DMS114 treated with DMSO at 0.1 percent for 48 hours (cell line): ENCODE measurements around the gene DPM2.

ENCODE experiments used
- DNase-seq: peaks from one replicate; lab custom pipeline; 2025; ENCODE audit not compliant: unreplicated experiment; lab: John Stamatoyannopoulos, UW

Gene DPM2

DNA sequence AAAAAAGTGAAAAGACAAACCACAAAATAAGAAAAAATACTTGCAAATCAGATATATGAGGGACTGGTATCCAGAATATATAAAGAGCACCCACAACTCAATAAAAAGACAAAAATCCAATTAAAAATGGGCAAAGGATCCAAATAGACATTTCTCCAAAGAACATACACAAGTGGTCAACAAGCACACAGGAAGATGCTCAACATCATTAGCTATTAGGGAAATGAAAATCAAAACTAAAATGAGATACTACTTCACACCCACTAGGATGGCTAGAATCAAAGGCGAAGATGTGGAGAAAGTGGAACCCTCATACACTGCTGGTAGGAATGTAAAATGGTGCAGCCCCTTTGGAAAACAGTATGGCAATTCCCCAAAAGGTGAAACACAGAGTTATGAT lies 21.1 kb upstream of the DPM2 start:
- DNase-seq, result no peak

DNA sequence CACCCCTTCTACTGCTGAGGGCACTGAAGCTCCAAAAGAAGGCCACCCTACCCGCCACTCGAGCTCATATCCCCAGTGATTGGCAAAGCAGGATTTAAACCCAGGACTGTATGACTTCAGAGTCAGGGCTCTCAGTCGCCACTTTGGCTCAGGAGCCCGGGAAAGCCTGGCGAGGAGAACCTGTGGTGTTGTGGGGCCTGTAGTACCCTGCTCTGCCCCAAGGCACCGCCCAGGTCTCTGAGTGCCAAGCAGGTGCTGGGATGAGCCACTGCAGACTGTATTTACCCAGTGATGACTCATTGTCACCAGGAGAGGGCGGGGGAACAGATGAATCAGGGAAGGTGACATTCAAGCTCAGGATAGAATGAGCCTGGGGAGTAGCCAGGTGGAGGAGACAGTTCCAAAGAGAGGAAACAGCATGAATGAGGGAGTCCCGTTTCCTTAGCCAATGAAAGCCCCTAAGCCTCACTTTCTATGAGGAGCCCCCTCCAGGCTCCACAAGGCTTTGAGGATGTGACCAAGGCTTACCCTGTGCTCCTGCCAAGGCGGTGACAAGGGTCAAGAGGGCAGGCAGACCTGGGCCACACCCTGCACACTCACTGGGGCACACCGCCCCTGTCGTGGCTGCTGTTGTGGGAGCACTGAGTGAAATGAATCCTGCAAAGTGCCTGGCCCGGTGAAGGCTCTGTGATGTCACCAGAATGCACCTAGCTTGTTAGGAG lies 17.8 kb upstream of the DPM2 start:
- no peak for DNase-seq

DNA sequence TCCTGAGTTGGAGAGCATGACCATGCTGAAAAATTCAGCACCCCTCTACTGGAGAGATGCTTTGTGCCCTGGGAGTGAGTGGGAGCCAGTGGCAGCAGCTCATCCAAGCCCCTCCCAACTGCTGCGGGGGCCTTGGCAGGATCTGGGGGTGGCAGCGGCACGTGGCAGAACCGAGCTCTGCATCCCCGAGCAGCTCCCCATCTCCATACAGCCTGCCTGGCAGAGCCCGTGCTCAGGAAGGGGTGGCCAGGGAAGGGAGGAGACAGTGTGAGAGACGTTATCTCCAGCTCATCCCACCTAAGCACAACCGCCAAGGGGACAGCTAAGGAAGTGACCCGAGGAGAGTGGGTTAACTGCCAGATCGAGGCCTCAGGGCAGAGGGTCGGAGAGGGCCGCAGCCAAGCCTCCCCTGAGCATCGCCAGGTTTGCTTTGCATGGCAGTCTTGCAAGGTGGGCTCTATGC lies 17.2 kb upstream of the DPM2 start:
- no peak for DNase-seq

DNA sequence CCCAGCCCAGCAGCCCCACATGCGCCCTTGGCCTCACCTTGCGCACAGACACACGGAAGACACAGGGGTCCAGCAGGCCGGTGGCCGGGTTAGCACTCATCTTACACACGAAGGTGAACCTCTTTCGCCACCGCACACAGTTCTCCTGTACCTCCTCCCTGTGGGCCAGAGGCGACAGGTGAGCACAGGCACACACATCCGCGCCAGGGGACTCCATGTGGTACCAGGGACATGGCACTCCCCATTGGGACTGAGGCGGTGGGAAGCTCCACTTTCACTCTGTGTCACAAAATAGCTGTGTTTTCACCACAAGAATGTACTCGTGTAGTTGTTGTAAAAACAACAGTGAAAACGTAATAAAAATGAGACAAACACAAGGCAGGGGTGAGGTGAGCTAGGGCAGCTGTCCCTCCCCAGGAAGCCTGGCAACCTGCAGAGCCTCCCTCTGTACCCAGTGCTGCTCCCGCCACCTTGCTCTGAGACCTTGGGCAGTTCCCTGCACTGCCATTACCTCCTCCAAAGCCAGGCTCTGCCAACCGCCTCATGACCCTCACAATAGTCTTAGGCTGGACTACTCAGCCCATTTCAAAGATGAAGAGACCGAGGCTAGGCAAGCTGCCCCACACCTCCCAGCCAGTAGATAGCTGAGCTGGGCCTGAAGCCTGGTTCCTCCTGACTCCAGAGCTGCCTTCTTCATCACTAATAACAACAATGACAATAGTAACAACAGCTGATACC lies 16.3 kb upstream of the DPM2 start:
- DNase-seq, result no peak

DNA sequence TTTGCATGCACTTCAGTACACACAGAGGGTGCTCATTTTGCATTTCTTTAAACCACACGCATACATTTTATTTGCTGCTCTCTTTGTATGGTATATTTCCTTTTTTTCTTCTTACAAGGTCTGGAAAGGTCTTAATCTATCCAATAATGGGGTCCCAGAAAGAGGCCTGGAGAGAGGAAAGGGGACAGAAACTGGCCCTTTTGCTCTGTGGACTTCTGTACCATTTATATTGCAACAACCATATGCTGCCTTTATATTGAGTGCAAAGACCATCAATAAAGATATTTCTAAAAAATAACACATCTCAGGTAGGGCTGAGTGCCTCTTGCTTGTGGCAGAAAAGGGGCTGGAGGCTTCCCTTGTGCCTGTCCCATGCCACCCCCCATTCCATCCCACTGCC lies 15.5 kb upstream of the DPM2 start:
- no peak for DNase-seq

DNA sequence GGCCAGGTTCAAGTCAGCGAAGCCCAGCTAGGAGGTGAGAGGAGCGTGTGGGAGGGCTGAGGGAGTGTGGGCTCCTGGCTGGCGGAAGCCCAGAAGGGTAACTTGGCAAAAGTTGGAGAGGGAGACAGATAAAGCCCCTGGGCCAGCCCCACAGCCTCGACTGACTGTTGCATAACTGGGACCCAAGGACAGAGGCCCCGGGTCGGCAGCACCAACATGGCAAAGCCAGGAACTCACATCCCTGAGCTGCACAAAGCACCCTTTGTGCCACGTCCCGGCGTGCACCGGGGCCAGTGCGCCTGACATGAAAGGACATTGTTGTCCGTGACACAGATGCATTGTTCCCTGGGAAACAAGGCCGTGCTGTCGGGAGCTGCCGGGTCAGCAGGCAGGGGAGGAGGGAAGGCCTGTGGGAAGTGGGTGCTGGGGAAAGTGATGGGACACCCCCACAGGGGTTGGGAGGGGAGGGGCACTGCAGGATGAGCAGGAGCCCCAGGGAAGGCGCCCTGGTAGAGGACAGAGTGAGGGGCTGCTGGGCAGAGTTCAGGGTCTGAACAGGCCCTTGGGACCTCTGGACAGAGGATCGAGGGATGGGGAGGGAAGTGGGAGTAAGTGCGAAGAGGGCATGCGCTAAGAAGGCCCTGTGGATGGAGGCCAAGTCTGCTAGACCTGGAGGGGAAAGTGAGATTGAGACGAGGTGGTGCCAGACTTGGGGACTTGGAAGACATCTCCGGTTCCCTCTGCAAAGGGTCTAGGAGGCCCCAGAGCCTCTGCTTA lies 13.0 kb upstream of the DPM2 start:
- no peak for DNase-seq

DNA sequence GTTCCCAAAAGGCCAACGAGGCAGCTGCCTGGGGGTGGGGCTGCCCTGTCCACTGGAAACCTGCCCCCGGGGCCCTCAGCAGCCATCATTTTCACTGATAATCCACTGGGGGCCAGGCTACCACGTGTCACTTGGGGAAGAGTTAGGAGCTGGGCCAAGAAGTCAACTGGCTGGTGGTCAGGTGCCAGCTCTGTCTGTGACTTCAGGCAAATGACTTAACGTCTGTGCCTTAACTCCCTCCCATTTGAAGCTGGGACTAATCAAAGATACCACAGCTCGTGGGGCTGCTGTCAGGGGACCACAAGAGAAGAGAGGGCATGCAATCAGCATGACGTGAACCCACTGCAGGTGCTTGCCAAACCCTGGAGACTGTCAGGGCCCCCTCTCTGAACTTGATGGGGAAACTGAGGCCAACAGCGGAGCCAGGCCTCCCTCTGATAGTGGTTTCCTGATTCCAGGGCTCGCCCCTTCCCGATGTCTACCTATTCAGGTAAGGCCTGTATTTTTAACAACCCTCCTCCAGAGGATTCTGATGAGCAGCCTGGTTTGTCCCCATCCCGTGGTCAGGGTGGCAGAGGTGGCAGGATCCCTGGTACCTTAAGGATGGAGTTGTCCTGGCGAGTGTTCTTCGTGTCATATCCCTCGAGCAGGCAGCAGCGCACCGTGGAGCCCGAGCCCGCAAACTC lies 12.3 kb upstream of the DPM2 start:
- no peak for DNase-seq

DNA sequence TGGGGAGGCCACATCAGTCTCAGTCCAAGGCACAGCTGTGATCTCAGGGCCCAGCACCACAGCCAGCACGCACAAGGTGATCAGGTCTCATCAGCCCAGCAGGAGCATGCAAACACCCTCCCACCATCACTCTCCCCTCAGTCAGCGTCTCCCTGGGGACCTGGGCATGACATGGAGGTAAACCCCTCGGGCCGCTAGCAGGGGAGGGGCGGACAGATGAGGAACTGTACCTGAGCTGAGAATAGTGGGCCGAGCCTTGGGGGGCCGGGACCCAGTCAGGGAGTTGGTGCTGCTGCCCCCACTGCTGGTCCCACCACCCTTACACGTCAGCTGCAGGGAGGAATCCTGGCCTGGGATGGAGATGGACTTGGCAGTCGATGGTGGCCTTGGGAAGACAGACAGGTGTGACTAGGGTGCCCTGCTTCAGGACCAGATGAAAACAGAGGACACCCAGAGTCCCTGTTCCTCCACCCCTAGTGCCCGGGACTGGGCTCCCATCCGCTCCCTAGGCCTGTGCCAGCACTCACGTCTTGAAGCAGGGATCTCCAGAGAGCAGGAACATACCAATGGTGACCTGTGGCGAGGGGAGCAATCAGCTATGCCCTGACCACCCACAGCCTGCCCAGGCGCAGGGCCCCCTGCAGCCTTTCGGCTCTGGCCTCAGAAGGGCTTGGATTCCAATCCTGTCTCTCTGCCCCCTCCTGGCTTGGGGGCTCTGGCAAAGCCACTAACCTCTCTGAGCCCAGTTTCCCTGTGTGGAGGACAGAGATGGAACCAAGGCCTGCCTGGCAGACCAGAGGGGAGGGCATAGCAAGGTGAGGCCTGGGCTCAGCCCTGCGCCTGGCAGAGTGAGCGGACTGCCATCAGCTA lies 10.4 kb upstream of the DPM2 start:
- DNase-seq, result no peak

DNA sequence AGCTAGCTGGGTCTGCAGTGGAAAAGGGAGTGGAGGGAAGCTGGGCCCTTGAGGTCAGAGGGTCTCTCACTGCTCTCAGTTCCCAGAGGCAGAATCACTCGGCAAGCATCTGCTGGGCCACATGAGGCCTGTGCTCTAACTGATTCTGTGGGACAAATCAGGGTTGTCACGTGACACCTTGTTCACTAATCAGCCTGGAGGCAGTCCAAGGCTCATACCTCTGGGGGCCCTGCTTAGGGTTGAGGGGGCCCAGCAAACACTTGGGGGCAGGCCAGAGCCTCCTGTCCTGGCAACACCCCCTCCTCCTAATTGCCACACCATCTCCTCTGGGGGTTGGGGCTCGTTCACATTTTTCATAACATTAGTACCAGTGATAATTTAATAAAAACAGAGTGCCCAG lies 9.1 kb upstream of the DPM2 start:
- DNase-seq, result no peak

DNA sequence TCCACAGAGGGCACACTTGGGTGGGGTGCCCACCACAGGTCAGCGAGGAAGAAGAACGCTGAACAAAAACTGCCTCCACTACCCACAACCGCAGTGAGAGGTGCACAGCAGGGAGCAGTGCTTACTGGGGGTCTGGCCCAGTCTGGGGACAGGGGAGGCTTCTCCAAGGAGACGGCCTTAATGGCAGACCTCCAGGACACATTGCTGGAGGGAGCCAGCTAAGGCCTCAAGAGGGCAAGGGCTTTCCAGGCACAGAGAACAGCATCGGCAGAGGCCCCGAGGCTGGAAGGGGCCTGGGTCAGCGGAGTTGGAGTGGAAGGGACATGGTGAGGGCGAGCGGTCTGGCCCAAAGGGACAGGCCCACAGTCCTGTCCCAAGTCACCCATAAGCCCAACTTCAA lies 8.3 kb upstream of the DPM2 start:
- DNase-seq, result no peak

DNA sequence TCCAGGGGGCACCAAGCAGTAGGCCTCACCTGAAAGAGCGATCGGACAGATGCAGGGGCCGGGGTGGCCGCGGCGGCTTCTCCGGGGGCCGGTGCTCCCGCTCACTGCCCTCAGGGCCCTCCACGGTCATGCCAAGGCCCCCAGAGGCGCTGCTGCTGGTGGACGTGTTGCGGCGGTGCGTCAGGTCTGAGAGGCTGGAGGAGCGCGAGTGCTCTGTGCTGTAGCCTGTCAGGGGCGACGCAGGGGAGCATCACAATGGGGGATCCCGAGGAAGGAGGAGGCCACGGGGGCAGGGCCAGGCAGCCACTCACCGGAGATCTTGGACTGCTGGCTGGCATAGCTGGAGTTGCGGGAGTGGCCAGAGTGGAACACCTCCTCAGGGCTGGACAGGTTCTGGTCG lies 7.7 kb upstream of the DPM2 start:
- no peak for DNase-seq

DNA sequence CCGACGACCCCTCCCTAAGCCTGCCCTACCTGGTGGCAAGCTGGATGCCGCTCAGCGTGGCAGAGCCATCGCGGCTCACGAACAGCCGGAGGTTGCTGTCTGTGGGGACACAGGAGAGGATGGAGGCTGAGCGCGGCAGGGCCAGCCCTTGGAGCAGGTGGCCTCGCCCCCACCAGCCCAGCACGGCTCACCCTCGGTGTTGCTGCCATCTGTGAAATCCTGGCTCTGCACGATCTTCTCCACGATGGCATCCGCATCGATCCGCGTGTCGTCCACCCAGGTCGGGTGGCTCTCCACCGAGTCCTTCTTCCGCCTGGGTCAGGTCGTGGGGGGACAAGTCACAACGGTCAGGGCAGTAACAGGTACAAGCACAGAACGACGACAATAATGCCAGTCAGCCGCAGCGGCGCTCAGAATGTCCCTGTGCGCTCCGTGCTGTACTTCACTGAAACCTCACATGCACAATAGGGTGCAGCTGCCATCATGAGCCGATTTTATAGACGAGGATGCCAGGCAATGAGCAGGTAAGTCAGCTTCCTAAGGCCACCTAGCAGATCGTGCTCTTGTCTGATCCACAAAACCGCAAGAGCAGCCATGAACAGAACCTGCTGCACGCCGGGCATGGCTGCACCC lies 7.0 kb upstream of the DPM2 start:
- no peak for DNase-seq

DNA sequence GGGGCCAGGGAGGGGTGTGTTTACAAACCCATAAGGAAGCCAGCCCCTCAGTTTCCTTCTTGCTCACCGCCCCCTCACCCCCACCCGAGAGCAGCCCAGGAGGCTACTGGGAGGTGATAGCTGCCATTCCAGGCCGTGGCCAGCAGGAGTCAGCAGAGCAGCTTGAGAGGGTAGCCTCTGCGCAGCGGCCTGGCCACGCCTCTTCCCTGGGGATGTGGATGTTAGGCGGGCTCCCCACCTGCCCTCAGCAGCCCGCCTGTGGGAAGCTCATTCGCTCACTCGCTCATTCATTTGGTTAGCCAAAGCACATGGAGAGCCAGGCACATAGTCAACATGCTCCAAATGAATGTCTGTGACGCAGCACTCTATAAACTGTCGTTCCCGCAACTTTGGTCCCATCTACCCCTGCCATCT lies 6.1 kb upstream of the DPM2 start:
- peak; percentile 29 for DNase-seq

DNA sequence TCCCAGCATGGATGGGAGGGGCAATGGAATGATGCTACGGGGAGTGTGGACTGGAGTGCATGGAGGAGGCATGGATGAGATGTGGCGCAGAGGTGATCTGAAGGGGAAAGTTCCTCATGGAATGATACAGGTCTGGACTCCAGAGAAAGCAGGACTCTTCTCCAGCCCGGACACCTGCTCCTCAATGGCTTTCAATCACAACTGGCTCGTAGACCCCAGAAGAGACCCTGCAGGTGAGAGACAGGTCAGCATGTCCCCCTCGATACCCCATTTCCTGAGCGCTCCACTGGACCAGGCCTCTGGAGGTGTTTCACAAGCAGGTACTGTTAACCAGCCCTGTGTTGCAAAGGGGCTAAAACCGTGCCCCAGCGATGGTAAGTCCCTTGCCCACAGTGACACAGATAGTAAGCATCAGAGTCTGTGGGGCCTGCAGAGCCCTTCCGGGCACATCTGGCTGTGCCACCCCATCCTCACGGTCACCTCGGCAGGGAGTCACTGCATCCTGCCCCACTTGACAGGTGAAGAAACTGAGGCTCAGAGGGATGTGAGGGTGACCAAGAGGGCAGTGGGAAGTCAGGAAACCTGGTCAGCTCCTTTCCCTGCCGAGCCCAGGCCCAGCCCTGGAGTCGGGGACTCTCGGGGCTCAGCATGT lies 5.5 kb upstream of the DPM2 start:
- DNase-seq, result no peak

DNA sequence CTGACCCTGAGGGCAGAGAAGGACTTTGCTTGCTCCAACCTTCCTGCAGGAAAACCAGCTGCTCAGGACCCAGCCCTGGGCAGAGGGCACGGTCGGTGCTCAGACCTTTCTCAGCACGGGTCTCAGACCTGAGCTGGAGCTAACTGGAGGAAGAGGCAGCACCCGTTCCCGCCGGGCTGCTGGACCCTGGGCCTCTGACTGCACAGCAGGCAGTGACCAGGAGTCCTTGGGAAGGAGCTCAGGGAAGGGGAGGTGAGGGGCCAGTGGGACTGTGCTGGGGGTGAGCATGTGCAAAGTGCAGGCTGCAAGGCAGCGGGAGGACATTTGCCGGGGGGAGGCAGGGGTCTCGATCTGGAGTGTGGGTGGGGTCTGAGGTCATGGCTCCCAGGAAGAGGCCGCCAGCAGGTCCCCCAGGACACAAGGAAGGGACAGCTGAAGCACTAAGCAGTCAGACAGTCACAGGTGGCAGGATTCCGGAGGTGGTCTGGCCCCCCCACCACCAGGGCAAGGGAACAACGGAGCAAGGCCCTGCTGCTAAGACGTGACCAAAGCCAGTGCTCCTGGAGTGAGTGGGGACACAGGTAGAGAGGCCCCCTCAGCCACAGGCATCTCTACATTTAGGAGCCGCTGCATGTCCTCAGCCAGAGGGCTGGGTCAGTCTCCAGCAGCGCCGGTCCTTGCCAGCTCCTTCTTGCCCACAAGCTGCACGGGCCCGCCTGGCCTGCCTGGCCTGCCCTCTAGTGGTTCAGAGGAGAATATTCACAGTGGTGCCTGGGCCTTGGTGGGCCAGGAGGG lies 4.8 kb upstream of the DPM2 start:
- DNase-seq, result peak; percentile 29

DNA sequence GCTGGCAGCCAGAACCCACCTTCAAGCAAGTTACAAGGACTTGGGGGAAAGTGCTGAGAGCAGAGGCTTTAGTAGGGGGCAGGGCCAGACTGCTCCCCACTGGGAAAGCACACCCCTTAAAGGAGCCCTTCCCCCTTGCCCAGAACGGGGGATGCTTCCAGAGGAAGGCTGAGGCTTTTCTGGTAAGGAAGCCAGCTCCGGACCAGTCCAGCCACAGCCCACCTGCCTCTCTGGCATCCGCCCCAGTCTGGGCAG lies 4.2 kb upstream of the DPM2 start:
- no peak for DNase-seq

DNA sequence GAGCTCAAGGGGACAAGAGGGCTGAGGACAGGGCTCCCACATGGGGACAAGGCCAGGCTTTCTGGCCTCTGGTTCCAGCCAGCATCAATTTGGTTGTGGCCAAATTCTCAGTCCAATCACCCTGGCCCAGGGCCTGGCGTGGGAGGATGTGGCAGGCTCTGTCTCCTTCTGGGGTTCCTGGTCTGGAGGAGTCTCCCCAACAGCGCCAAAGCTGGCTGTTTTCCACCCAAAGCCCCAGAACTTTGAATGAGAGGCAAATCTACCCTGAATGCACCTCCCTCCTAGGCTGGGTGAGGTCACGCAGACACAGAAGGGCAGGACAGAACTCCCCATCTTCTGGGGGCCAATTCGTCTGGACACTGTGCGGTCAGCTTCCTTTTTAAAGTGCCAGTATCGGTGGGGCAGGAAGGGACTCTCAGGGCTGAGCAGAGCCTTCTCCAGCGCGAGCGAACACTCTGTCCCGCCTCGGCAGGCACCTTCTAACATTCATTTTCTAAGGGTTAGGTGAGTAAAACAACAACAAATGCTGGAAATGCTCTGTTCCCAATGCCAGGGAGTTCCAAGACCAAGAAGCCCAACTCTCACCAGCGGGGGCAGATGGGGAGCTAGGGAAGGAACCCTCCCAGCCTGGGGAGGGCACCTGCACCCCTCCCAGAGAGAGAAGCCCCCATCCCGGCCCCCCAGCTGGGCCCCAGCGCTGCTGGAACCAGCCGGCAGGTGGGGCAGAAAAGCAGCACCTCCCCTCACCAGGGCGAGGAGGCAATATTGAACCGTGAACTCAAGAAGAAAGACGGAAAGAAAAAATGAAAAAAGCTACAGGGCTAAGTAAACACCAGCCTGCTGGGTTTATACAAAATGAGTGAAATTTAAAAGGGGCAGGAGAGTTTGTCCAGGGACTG lies 3.7 kb upstream of the DPM2 start:
- no peak for DNase-seq

DNA sequence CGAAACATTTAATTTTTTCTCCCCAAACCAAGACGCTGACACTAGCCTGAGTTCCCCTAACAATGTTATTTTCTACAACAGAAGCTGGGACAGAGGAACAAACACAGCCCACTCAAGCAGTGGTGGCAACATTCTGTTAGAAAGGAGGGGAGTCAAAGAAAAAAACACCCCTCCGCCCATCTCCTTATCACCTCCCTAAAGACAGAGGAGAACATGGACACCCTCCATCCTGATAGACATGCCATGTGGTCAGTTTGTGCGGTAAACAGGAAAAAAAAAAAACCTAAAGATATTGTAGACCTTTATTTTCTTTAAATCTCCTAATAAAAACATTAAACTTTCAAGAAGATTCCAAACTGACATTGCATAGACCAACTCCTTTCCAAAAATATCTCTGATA lies 2.9 kb upstream of the DPM2 start:
- DNase-seq, result no peak
